Neuron (in vitro differentiated cells): ENCODE measurements around the gene EPHA2.

Experiments
- H2AFZ ChIP-seq: one replicate; pipeline ENCODE4 v1.6.1; 2013; ENCODE audit warnings: low read depth, mild to moderate bottlenecking, inconsistent platforms, low read length, moderate library complexity
- H3K27me3 ChIP-seq: one replicate; pipeline ENCODE4 v1.6.1; 2013; ENCODE audit warnings: low read length; ENCODE audit not compliant: insufficient read depth
- H3K36me3 ChIP-seq: one replicate; pipeline ENCODE4 v1.6.1; 2013; ENCODE audit warnings: low read length; ENCODE audit not compliant: insufficient read depth
- H3K4me1 ChIP-seq: one replicate; pipeline ENCODE4 v1.6.1; 2013; ENCODE audit warnings: low read length; ENCODE audit not compliant: insufficient read depth
- H3K4me3 ChIP-seq: 2 replicates; pipeline ENCODE4 v1.5.1; 2013; ENCODE audit warnings: mild to moderate bottlenecking, low read length, moderate library complexity
- H3K9me3 ChIP-seq: one replicate; pipeline ENCODE4 v1.6.1; 2013; ENCODE audit warnings: low read length

EPHA2 gene

DNA sequence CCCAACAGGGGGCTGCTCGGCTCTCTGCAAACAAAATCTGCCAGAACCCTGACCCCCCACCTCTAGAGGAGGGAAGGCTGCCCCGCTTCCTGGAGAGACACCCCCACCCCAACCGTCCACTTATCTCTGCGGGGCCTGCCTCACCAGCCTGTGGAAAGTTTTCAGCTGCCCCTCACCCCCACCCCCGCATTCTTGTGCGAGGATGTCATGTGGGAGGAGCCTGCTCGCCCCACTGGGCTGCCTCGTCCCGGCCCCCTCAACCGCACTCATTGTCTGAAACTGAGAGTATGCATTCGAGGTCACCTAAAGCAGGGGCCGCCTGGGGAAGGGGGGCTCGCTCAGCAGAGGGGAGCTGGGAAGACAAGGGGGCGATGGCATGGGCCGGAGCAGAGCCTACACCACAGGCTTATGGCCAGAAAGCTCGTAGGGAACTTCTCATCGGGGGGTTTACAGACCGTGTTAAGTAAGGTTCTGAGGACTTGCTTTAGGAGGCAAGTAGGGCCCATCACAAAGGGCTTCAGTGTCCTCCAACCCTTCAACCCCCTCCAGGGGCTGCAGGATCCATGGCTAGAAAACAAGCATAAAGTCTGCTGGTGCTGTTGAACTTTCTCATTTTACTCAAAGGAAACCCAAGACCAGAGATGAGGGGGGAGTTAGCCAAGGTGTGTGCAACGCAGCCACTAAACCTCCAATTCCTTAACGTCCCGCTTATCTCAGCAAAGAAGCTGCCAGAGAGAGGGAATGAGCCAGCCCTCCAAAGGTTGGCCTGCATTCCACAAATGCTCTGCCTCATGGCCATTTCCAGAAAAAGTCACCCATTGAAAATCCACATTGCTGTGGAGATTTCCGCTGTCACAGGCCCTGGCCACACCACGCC lies 9.4 kb downstream of the EPHA2 start:
- Histone ChIP-seq H3K36me3 (peaks cover 40% of the 10 kb centered on the region), H3K4me1 (peaks cover 31% of the 10 kb centered on the region), H3K4me3 (no peak overlapping the region), H3K9me3 (no peaks in the 10 kb centered on the region), H2AFZ (no peak overlapping the region), H3K27me3 (no peaks in the 10 kb centered on the region)

DNA sequence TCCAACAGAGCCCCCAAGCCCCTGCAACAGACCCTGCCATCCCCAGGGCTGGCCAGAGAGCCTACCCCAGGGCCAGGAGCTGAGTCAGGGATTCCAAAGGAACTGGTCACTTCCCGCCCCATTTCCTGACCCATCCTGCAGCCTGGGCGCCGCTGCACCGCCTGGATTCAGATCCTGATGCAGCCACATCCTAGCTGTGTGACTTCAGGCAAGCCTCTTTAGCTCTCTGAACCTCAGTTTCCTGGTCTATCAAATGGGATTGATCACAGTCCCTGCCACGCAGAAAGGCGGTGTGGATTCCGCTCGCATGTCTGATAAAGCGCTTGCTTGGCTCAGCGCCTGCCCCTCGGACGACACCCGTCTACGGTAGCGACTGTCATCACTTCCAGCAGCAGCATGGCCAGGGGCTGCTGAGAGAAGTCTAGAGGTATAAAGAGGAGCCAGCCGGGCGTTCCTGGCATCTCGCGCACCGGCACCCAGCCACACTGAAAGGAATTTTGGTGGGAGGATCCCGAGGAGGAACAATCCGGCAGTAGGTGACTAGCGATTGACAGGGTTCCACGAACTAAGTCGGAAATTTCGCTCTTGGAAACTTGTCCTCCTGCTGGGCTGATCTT lies 10.1 kb downstream of the EPHA2 start:
- Histone ChIP-seq H3K27me3 (no peaks in the 10 kb centered on the region), H3K36me3 (peaks cover 38% of the 10 kb centered on the region), H3K4me1 (peaks cover 27% of the 10 kb centered on the region), H3K4me3 (no peak overlapping the region), H2AFZ (no peak overlapping the region), H3K9me3 (no peaks in the 10 kb centered on the region)

DNA sequence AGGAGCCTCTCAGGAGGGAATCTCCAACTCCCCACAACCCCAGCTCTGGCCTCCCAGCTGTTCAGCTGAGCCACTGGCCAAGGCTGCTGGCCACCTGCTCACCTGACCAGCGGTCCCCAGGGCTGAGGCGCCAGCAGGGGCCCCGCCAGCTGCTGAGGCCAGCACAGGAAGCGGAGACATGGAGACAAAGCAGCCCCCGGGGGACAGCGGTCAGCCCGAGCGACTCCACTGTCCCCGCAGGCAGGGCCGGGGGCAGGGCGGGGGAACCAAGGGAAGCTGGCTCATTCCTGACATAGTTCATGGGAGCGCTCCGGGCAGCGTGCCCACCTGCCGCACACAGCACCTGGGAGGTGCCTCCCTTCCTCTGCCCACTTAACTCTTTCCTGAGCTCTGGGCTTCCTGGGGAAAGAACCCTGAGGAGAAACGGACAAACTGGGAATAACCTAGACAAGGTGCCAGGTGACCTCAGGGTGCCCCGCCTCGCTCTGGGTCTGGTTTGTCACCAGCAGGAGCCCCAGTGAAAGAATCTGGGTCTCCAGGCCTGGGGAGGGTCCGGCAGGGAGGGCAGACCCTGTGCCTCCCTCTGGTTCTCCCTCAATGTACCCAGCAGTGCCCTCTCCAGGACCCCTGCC lies 10.7 kb downstream of the EPHA2 start:
- peaks cover 35% of the 10 kb centered on the region for H3K36me3 ChIP-seq
- no peak overlapping the region for H2AFZ ChIP-seq
- H3K9me3 ChIP-seq: no peaks in the 10 kb centered on the region
- H3K4me3 ChIP-seq: no peak overlapping the region
- H3K4me1 ChIP-seq: peaks cover 27% of the 10 kb centered on the region
- no peaks in the 10 kb centered on the region for H3K27me3 ChIP-seq

GRCh38 chr1:16144325-16145029 lies 11.4 kb downstream of the EPHA2 start:
- Histone ChIP-seq H3K4me1 (peaks cover 31% of the 10 kb centered on the region), H3K27me3 (no peaks in the 10 kb centered on the region), H3K4me3 (no peak overlapping the region), H2AFZ (no peak overlapping the region), H3K36me3 (peaks cover 34% of the 10 kb centered on the region), H3K9me3 (no peaks in the 10 kb centered on the region)

DNA sequence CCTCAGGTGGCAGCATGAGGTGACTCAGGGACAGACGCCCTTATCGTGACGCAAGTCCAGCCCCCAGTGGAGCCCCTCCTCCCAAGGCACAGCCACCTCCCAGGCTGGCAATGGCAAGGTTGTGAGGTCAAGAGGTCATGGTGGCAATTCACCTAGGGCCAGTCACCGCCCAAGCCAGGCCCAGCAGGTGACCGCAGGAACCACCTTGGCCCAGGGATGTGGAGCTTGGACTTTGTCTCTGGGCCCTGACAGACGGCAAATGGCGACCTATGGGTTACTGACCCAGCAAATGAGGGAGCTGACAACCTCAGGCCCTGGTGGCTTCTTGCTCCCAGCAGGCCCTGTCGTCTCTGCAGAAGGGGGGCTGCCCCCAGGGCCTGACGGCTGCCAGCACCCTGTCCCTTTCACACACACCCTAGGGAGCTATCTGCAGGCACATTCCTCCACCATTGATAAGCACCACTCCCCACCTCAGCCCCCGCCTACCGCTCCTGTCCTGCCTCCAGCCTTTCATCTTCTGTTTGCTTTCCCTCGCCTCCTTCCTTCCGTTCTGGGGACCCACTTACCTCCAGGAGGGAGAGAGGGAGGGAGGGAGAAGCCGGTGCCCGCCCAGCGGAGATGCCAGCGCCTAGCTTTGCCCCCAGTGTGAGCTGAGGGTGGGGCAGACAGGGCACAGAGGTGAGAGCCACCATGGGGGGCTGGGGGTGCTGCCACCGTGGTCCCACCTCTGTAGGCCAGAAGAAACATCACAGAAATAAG lies 12.1 kb downstream of the EPHA2 start:
- Histone ChIP-seq H3K4me1 (peaks cover 31% of the 10 kb centered on the region), H3K36me3 (peaks cover 29% of the 10 kb centered on the region), H3K27me3 (no peaks in the 10 kb centered on the region), H3K4me3 (no peak overlapping the region), H3K9me3 (no peaks in the 10 kb centered on the region), H2AFZ (no peak overlapping the region)

- Histone ChIP-seq H3K27me3 (no peaks in the 10 kb centered on the region), H2AFZ (no peak overlapping the region), H3K4me1 (peaks cover 31% of the 10 kb centered on the region), H3K9me3 (no peaks in the 10 kb centered on the region), H3K4me3 (no peak overlapping the region), H3K36me3 (peaks cover 29% of the 10 kb centered on the region)
These were observed 12.8 kb downstream of the EPHA2 start for GRCh38 chr1:16143005-16143565.

GRCh38 chr1:16142383-16142995 lies 13.4 kb downstream of the EPHA2 start:
- H3K36me3 ChIP-seq: peaks cover 30% of the 10 kb centered on the region
- H3K9me3 ChIP-seq: no peaks in the 10 kb centered on the region
- H2AFZ ChIP-seq: no peak overlapping the region
- no peak overlapping the region for H3K4me3 ChIP-seq
- H3K4me1 ChIP-seq: peaks cover 29% of the 10 kb centered on the region
- no peaks in the 10 kb centered on the region for H3K27me3 ChIP-seq

- H3K9me3 ChIP-seq: no peaks in the 10 kb centered on the region
- no peak overlapping the region for H3K4me3 ChIP-seq
- H2AFZ ChIP-seq: no peak overlapping the region
- H3K4me1 ChIP-seq: peaks cover 22% of the 10 kb centered on the region
- peaks cover 32% of the 10 kb centered on the region for H3K36me3 ChIP-seq
- H3K27me3 ChIP-seq: no peaks in the 10 kb centered on the region
These were observed 14.1 kb downstream of the EPHA2 start for GRCh38 chr1:16141573-16142336.

- H2AFZ ChIP-seq: no peak overlapping the region
- no peaks in the 10 kb centered on the region for H3K27me3 ChIP-seq
- peaks cover 40% of the 10 kb centered on the region for H3K36me3 ChIP-seq
- H3K4me1 ChIP-seq: peaks cover 6% of the 10 kb centered on the region
- no peaks in the 10 kb centered on the region for H3K9me3 ChIP-seq
- no peak overlapping the region for H3K4me3 ChIP-seq
These were observed 15.7 kb downstream of the EPHA2 start for GRCh38 chr1:16140068-16140596.

GRCh38 chr1:16139473-16139962 lies 16.4 kb downstream of the EPHA2 start:
- peaks cover 5% of the 10 kb centered on the region for H3K4me1 ChIP-seq
- H3K27me3 ChIP-seq: no peaks in the 10 kb centered on the region
- peaks cover 41% of the 10 kb centered on the region for H3K36me3 ChIP-seq
- H3K9me3 ChIP-seq: no peaks in the 10 kb centered on the region
- no peak overlapping the region for H3K4me3 ChIP-seq
- no peak overlapping the region for H2AFZ ChIP-seq

GRCh38 chr1:16138772-16139221 lies 17.1 kb downstream of the EPHA2 start:
- peaks cover 45% of the 10 kb centered on the region for H3K36me3 ChIP-seq
- no peaks in the 10 kb centered on the region for H3K27me3 ChIP-seq
- no peaks in the 10 kb centered on the region for H3K9me3 ChIP-seq
- no peak overlapping the region for H3K4me3 ChIP-seq
- peaks cover 5% of the 10 kb centered on the region for H3K4me1 ChIP-seq
- H2AFZ ChIP-seq: no peak overlapping the region
